ENCODE measurements around the gene PLXDC1. TPM values are rescaled to one million over a fixed set of nuclear protein-coding genes. Genes with fewer than 3 reads are reported as not detected.

PLXDC1 gene
- total RNA-seq, 1 experiment from 2014 or later, result 0.75 TPM

- intact Hi-C loops (cut with micrococcal nuclease; ENCODE audit: unreplicated experiment), result no loop called here
Observed at GRCh38 chr17:39084558-39084957, 66.9 kb downstream of the PLXDC1 start.

GRCh38 chr17:39083270-39083669 is 68.2 kb downstream of the PLXDC1 start:
- no peaks in the 10 kb centered on the region for H3K4me1 ChIP-seq (ENCODE audit: insufficient read depth, low read length, poor library complexity, severe bottlenecking)
- POLR2A ChIA-PET (ENCODE audit: low non-redundant PET), result interaction anchor here (0.5 kb wide), 2 partner anchors 114 to 412 kb away, joined by 3 to 5 read pairs; partner anchors contain the start of gene CACNB1
- BruUV-seq (replicated peaks), result no TSS peak
- CTCF ChIA-PET, result no interaction called here
- no peaks in the 10 kb centered on the region for H3K36me3 ChIP-seq (ENCODE audit: insufficient read depth, low read length, poor library complexity, severe bottlenecking)
- intact Hi-C loops (cut with micrococcal nuclease; ENCODE audit: unreplicated experiment), result no loop called here
- DNase-seq (ENCODE audit: low spot score), result no peak
- H3K9me3 ChIP-seq (ENCODE audit: low read depth, low read length, poor library complexity, severe bottlenecking), result no peaks in the 10 kb centered on the region
- no peak overlapping the region for H3K4me3 ChIP-seq (ENCODE audit: low read depth, low read length, poor library complexity, severe bottlenecking)
- H3K27me3 ChIP-seq (replicated peaks; ENCODE audit: insufficient read depth, low read depth, low read length, poor library complexity), result no peaks in the 10 kb centered on the region
- H3K27ac ChIP-seq (ENCODE audit: low read depth, low read length, poor library complexity, severe bottlenecking), result no peak overlapping the region
- TF ChIP-seq EZH2 (IDR thresholded peaks at IDR 0.05; ENCODE audit: borderline replicate concordance, low read depth, low read length, poor library complexity, severe bottlenecking) (no peak), CTCF (conservative IDR thresholded peaks at IDR 0.05; ENCODE audit: low read depth, low read length) (no peak)

More at GRCh38 chr17:39084558-39084957, 66.9 kb downstream of the PLXDC1 start:
- BruUV-seq (replicated peaks), result no TSS peak
- no peak for DNase-seq (ENCODE audit: low spot score)
- ChIA-PET POLR2A (ENCODE audit: low non-redundant PET) (no interaction called here), CTCF (interaction anchor here (0.6 kb wide), 1 partner anchor 224 kb away, joined by 3 read pairs; no protein-coding TSS in a partner anchor)
- H3K36me3 ChIP-seq (ENCODE audit: insufficient read depth, low read length, poor library complexity, severe bottlenecking), result no peaks in the 10 kb centered on the region
- H3K4me1 ChIP-seq (ENCODE audit: insufficient read depth, low read length, poor library complexity, severe bottlenecking), result no peaks in the 10 kb centered on the region
- H3K4me3 ChIP-seq (ENCODE audit: low read depth, low read length, poor library complexity, severe bottlenecking), result no peak overlapping the region
- TF ChIP-seq CTCF (conservative IDR thresholded peaks at IDR 0.05; ENCODE audit: low read depth, low read length), result no peak
- no peak for TF ChIP-seq EZH2 (IDR thresholded peaks at IDR 0.05; ENCODE audit: borderline replicate concordance, low read depth, low read length, poor library complexity, severe bottlenecking)
- no peaks in the 10 kb centered on the region for H3K27me3 ChIP-seq (replicated peaks; ENCODE audit: insufficient read depth, low read depth, low read length, poor library complexity)
- H3K9me3 ChIP-seq (ENCODE audit: low read depth, low read length, poor library complexity, severe bottlenecking), result no peaks in the 10 kb centered on the region
- H3K27ac ChIP-seq (ENCODE audit: low read depth, low read length, poor library complexity, severe bottlenecking), result no peak overlapping the region

GRCh38 chr17:39082482-39082881 is 69.0 kb downstream of the PLXDC1 start:
- TF ChIP-seq EZH2 (IDR thresholded peaks at IDR 0.05; ENCODE audit: borderline replicate concordance, low read depth, low read length, poor library complexity, severe bottlenecking) (no peak), CTCF (conservative IDR thresholded peaks at IDR 0.05; ENCODE audit: low read depth, low read length) (no peak)
- ChIA-PET POLR2A (ENCODE audit: low non-redundant PET) (interaction anchor here (0.5 kb wide), 2 partner anchors 115 to 413 kb away, joined by 3 to 5 read pairs; partner anchors contain the start of gene CACNB1), CTCF (interaction anchor here (0.6 kb wide), 1 partner anchor 260 kb away, joined by 4 read pairs; no protein-coding TSS in a partner anchor)
- Histone ChIP-seq H3K36me3 (ENCODE audit: insufficient read depth, low read length, poor library complexity, severe bottlenecking) (no peaks in the 10 kb centered on the region), H3K9me3 (ENCODE audit: low read depth, low read length, poor library complexity, severe bottlenecking) (no peaks in the 10 kb centered on the region), H3K27ac (ENCODE audit: low read depth, low read length, poor library complexity, severe bottlenecking) (no peak overlapping the region), H3K27me3 (replicated peaks; ENCODE audit: insufficient read depth, low read depth, low read length, poor library complexity) (no peaks in the 10 kb centered on the region), H3K4me3 (ENCODE audit: low read depth, low read length, poor library complexity, severe bottlenecking) (no peak overlapping the region), H3K4me1 (ENCODE audit: insufficient read depth, low read length, poor library complexity, severe bottlenecking) (no peaks in the 10 kb centered on the region)
- intact Hi-C loops (cut with micrococcal nuclease; ENCODE audit: unreplicated experiment), result no loop called here
- DNase-seq (ENCODE audit: low spot score), result peak; percentile 26
- BruUV-seq (replicated peaks), result no TSS peak

All from A673 (cell line).